GM12874 (cell line): Measurements from ENCODE around the gene SVEP1.

Experiments
- CTCF ChIP-seq: IDR thresholded peaks from 2 replicates; pipeline ENCODE4 v1.5.1; 2011; ENCODE audit warnings: low read depth, mild to moderate bottlenecking, control low read depth, low read length, moderate library complexity; ENCODE audit not compliant: insufficient read depth

Gene SVEP1

DNA sequence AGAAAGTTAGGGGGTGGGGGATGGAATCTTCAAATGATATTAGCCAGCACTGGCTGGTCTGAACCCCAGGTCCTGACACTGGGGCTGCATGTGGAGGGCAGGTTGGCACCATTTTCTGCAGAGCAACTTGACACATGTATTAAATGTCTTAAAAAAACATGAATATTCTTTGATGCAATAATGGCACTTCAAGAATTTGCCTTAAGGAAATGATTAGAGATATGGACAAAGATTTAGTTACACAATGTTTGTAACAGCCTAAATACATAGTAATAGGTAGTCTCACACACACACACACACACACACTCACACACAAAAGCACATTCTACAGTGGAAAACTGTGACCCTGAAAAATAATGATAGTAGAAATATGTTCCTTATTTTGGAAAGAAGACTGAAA, 3.6 kb downstream of the SVEP1 start:
- no peak for TF ChIP-seq CTCF

DNA sequence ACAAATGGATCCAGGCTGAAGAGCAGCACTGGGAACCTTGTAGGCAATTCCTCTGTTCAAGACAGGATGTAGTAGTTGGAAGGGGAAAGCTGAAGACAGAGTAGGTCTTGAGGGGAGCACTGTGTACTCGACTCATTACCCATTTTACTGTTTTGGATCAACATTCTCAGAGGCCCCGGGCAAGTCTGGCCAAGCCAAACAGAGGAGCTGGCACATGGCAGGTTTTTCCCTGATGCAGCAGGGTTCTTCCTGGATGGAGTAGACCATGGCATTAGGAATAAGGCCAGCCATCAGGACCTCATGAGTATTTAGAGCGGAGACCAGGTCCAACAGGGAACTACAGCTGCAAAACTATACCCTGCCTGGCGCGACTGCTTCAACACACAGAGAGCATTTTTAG, 4.4 kb downstream of the SVEP1 start:
- TF ChIP-seq CTCF: no peak

DNA sequence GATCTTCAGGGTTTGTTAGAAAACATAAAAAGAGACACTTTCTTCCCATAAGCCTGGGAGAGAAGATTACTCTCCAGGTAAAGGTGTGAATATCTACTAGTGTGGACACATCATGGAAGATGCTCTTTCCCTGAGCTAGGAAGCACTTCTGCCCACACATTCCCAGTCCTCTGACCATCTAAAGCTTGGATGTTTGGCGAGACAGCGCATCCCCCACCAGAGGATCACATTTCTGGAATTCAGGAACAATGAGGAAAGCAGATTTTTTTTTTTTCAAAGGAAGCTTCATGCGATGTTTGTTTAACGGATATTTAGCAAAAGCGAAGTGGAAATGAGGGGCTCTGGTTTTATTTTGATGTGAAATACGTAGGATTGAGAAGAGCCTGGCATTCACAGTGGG, 6.2 kb downstream of the SVEP1 start:
- no peak for TF ChIP-seq CTCF

- no peak for TF ChIP-seq CTCF
Measured at GRCh38 chr9:110571801-110572483, 7.6 kb downstream of the SVEP1 start.

- no peak for TF ChIP-seq CTCF
Measured at GRCh38 chr9:110566156-110566555, 13.4 kb downstream of the SVEP1 start.

- TF ChIP-seq CTCF: no peak
Measured at GRCh38 chr9:110561826-110562225, 17.7 kb downstream of the SVEP1 start.

DNA sequence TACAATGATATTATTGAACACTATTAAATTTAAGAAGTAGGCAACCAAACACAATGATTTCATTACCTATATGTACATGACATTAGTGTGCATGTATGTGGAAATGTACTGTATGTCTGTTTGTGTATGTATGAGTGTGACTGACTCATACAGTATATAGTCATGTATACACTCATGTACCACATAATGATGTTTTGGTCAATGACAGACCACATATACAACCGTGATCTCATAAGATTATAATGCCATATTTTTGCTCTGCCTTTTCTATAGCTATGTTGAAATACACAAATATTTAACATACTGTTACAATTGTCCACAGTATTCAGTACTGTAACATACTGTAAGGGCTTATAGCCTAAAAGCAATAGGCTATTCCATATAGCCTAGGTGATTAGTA, 19.7 kb downstream of the SVEP1 start:
- TF ChIP-seq CTCF: no peak
